K562 (cell line): ENCODE measurements around the gene SPRR2E. TPM values are rescaled to one million over a fixed set of nuclear protein-coding genes. Genes with fewer than 3 reads are reported as not detected.

Experiments
- ATAC-seq: fragments of 200-7000 bp; cut with Tn5 transposase; 3 replicates; pipeline ENCODE4 v1.9.1; 2020; ENCODE audit warnings: moderate library complexity
- BruUV-seq: library from RNA; stranded (reverse); fragments of 400-500 nt; replicated peaks from 2 replicates; lab custom pipeline; 2021; lab: Mats Ljungman, UMichigan
- CTCF ChIA-PET: fragments of 300-600 bp; formaldehyde crosslinking; extraction: SDS; loops from one replicate; lab custom pipeline; 2021; ENCODE audit warnings: low intra/inter-chr PET ratio; lab: Yijun Ruan, JAX
- POLR2A ChIA-PET: fragments of 300-600, 350-650 bp; sonication (Branson Sonifier 250); formaldehyde crosslinking; extraction: SDS; loops from one replicate; lab custom pipeline; 2021; ENCODE audit warnings: antibody characterized with exemption, inconsistent platforms; lab: Yijun Ruan, JAX
- DNase-seq, 4 experiments: peaks; one replicate each; pipeline versions ENCODE4 v3.0.0 to v3.0.0-alpha.2; 2011 to 2018; ENCODE audit warnings: low spot score in 3 of 4, mixed read lengths in 3 of 4; ENCODE audit errors: extremely low read depth in 1 of 4
- FAIRE-seq: peaks from 2 replicates; lab custom pipeline; 2011; peaks lifted over from hg19 to GRCh38; lab: Jason Lieb, UNC
- H2AFZ ChIP-seq: 2 replicates; pipeline ENCODE4 v1.6.0; 2011; ENCODE audit warnings: low read depth, low read length, control low read depth, inconsistent platforms
- H3K27ac ChIP-seq: fragments of 200-600 bp; 3 replicates; pipeline ENCODE4 v1.8.0; 2011; ENCODE audit warnings: low read depth, mild to moderate bottlenecking, control low read depth, inconsistent platforms, low read length, moderate library complexity, mixed read lengths; ENCODE audit errors: extremely low read depth
- H3K27me3 ChIP-seq, 2 experiments: fragments of 300-600 bp in 1 of 2; 2 replicates in 1 of 2; 3 replicates in 1 of 2; pipeline versions ENCODE4 v1.6.0 to v1.8.0; 2011; ENCODE audit warnings: inconsistent platforms in 2 of 2, low read length in 2 of 2, mild to moderate bottlenecking in 1 of 2, mixed read lengths in 1 of 2, moderate library complexity in 1 of 2; ENCODE audit not compliant: control insufficient read depth in 2 of 2, insufficient read depth in 2 of 2
- H3K36me3 ChIP-seq: fragments of 300-600 bp; 3 replicates; pipeline ENCODE4 v1.8.0; 2011; ENCODE audit warnings: mild to moderate bottlenecking, low read length, inconsistent platforms; ENCODE audit not compliant: control insufficient read depth, insufficient read depth
- H3K4me1 ChIP-seq, 2 experiments: fragments of 200-600 bp in 1 of 2; replicated peaks in 1 of 2; 2 replicates in 1 of 2; 3 replicates in 1 of 2; pipeline versions ENCODE4 v1.5.1 to v1.8.0; 2011; ENCODE audit warnings: inconsistent platforms in 2 of 2, low read length in 2 of 2, mild to moderate bottlenecking in 1 of 2, mixed read lengths in 1 of 2, moderate library complexity in 1 of 2; ENCODE audit not compliant: control insufficient read depth in 2 of 2, insufficient read depth in 2 of 2
- H3K4me2 ChIP-seq: 2 replicates; pipeline ENCODE4 v1.6.1; 2011; ENCODE audit warnings: low read length, control low read depth, inconsistent platforms, mixed read lengths; ENCODE audit not compliant: insufficient read depth
- H3K4me3 ChIP-seq: fragments of 200-600 bp; sonication (generic), shearing (Covaris generic); 2 replicates; pipeline ENCODE4 v1.5.1; 2016; ENCODE audit warnings: control low read depth, inconsistent platforms
- H3K79me2 ChIP-seq: fragments of 200-600 bp; 3 replicates; pipeline ENCODE4 v1.8.0; 2011; ENCODE audit warnings: low read length, inconsistent platforms; ENCODE audit not compliant: control insufficient read depth, insufficient read depth
- H3K9ac ChIP-seq, 2 experiments: 2 replicates each; pipeline versions ENCODE4 v1.6.0 to v1.6.1; 2011; ENCODE audit warnings: low read depth in 2 of 2, low read length in 2 of 2, control low read depth in 1 of 2, inconsistent platforms in 1 of 2, mild to moderate bottlenecking in 1 of 2, mixed read lengths in 1 of 2; ENCODE audit not compliant: insufficient read depth in 1 of 2
- H3K9me1 ChIP-seq: one replicate; pipeline ENCODE4 v1.6.0; 2011; ENCODE audit warnings: inconsistent platforms, mild to moderate bottlenecking, low read length, moderate library complexity; ENCODE audit not compliant: control insufficient read depth, insufficient read depth
- H3K9me3 ChIP-seq: replicated peaks from 2 replicates; pipeline ENCODE4 v1.5.1; 2011; ENCODE audit warnings: low read depth, low read length, inconsistent platforms; ENCODE audit not compliant: control insufficient read depth, insufficient read depth
- H4K20me1 ChIP-seq: replicated peaks from 2 replicates; pipeline ENCODE4 v1.6.1; 2011; ENCODE audit warnings: low read length, inconsistent platforms, mixed read lengths; ENCODE audit not compliant: control insufficient read depth, insufficient read depth
- BRF1 ChIP-seq: IDR thresholded peaks from 3 replicates; pipeline ENCODE4 v1.6.1; 2011; ENCODE audit warnings: borderline replicate concordance, mild to moderate bottlenecking; ENCODE audit not compliant: insufficient read length; ENCODE audit errors: extremely low read depth
- COPS2 ChIP-seq: fragments of 450-650 bp; conservative IDR thresholded peaks from 2 replicates; pipeline ENCODE4 v1.6.1; 2016; ENCODE audit warnings: mild to moderate bottlenecking, moderate library complexity
- CSDE1 ChIP-seq, 2 experiments: fragments of 450-650 bp; IDR thresholded peaks; 2 replicates each; pipeline ENCODE4 v1.6.1; 2016; ENCODE audit warnings: mild to moderate bottlenecking in 1 of 2
- EGR1 ChIP-seq: fragments of 450-650 bp; conservative IDR thresholded peaks from 2 replicates; pipeline ENCODE4 v1.6.1; 2017; ENCODE audit warnings: mild to moderate bottlenecking
- FIP1L1 ChIP-seq: fragments of 200-400 bp; formaldehyde crosslinking; IDR thresholded peaks from 2 replicates; pipeline ENCODE4 v1.6.1; 2018; ENCODE audit warnings: mild to moderate bottlenecking, low read depth, low read length; ENCODE audit not compliant: poor library complexity, severe bottlenecking
- GABPB1 ChIP-seq: sonication (generic); formaldehyde crosslinking; IDR thresholded peaks from 2 replicates; pipeline ENCODE4 v1.8.0; 2022; ENCODE audit warnings: mild to moderate bottlenecking, missing genetic modification reagents
- NCOA1 ChIP-seq: fragments of 450-650 bp; IDR thresholded peaks from 2 replicates; pipeline ENCODE4 v1.6.1; 2016; ENCODE audit warnings: low read depth
- PHF20 ChIP-seq: fragments of 450-650 bp; IDR thresholded peaks from 2 replicates; pipeline ENCODE4 v1.6.1; 2018; ENCODE audit not compliant: partially characterized antibody
- RBM17 ChIP-seq: fragments of 200-400 bp; formaldehyde crosslinking; IDR thresholded peaks from 2 replicates; pipeline ENCODE4 v1.6.1; 2017; ENCODE audit warnings: low read depth, mild to moderate bottlenecking, low read length, borderline replicate concordance
- SAFB ChIP-seq: fragments of 200-400 bp; formaldehyde crosslinking; IDR thresholded peaks from 2 replicates; pipeline ENCODE4 v1.6.1; 2017; ENCODE audit warnings: low read depth, low read length, borderline replicate concordance
- SLC30A9 ChIP-seq: fragments of 250-450 bp; sonication (Bioruptor Pico); IDR thresholded peaks from 2 replicates; pipeline ENCODE4 v1.8.0; 2022; ENCODE audit warnings: mild to moderate bottlenecking, moderate library complexity
- STAG1 ChIP-seq: sonication (generic); formaldehyde crosslinking; IDR thresholded peaks from 2 replicates; pipeline ENCODE4 v1.5.0; 2020; ENCODE audit warnings: missing genetic modification reagents, borderline replicate concordance
- WHSC1 ChIP-seq: IDR thresholded peaks from one replicate; pipeline ENCODE4 v1.6.1; 2012; ENCODE audit warnings: low read length, control low read depth, inconsistent platforms
- XRCC5 ChIP-seq: fragments of 200-400 bp; formaldehyde crosslinking; IDR thresholded peaks from 2 replicates; pipeline ENCODE4 v1.6.1; 2017; ENCODE audit warnings: low read depth, mild to moderate bottlenecking, low read length
- YBX1 ChIP-seq: fragments of 450-650 bp; IDR thresholded peaks from 2 replicates; pipeline ENCODE4 v1.7.1; 2016; ENCODE audit warnings: mild to moderate bottlenecking
- ZBED1 ChIP-seq: IDR thresholded peaks from 2 replicates; pipeline ENCODE4 v1.6.1; 2014
- ZFP36 ChIP-seq: fragments of 150-350 bp; IDR thresholded peaks from 2 replicates; pipeline ENCODE4 v1.6.1; 2018; ENCODE audit warnings: low read length, low read depth; ENCODE audit not compliant: partially characterized antibody
- ZNF354B ChIP-seq: fragments of 250-450 bp; sonication (Bioruptor Pico); IDR thresholded peaks from 2 replicates; pipeline ENCODE4 v1.4.0; 2020
- ZNF717 ChIP-seq: fragments of 250-450 bp; sonication (Bioruptor Pico); IDR thresholded peaks from 2 replicates; pipeline ENCODE4 v1.5.0; 2021
- ZZZ3 ChIP-seq: fragments of 450-650 bp; IDR thresholded peaks from 2 replicates; pipeline ENCODE4 v1.6.1; 2016; ENCODE audit warnings: antibody characterized with exemption, mild to moderate bottlenecking, moderate library complexity
- WGBS: fragments of 100-300 bp; shearing (Covaris generic); methylation state at CpG from one replicate; pipeline ENCODE4 v1.1.6; 2016; ENCODE audit warnings: low coverage, mixed read lengths; ENCODE audit not compliant: insufficient coverage; ENCODE audit errors: missing lambda C conversion rate; 5-methylcytosine and 5-hydroxymethylcytosine counted together
- in situ Hi-C: fragments of 300-500 bp; cut with MboI; formaldehyde crosslinking; loops from 4 replicates; pipeline ENCODE4 v1.15.0; 2018; ENCODE audit warnings: inconsistent platforms, mixed read lengths
- intact Hi-C: fragments of 100-400 bp; cut with micrococcal nuclease; formaldehyde crosslinking; loops from 2 replicates; pipeline ENCODE4 v1.14.2; 2022
- polyA plus RNA-seq, 8 experiments: library from polyadenylated mRNA; depleted of rRNA in 4 of 8; stranded (reverse) in 5 of 8; unstranded in 3 of 8; fragments of >200 nt; fragmentation: Nextera tagmentation in 2 of 8; fragmentation: Illumina TruSeq in 1 of 8; extraction: Ambion mirVana in 2 of 8; extraction: Trizol in 1 of 8; gene quantifications; 2 replicates each; pipeline versions ENCODE4 v1.2.1 to v1.2.3, GENCODE V29; 2011 to 2014; ENCODE audit warnings: inconsistent platforms in 1 of 8, missing spikeins in 1 of 8
- total RNA-seq, 7 experiments: library from RNA; depleted of rRNA in 6 of 7; stranded (reverse); fragments of >200 nt in 6 of 7; fragmentation: Illumina TruSeq in 2 of 7; extraction: Trizol in 2 of 7; gene quantifications; 2 replicates each; pipeline versions ENCODE4 v1.2.1 to v1.2.3, GENCODE V29; 2011 to 2021; ENCODE audit warnings: low replicate concordance in 1 of 7
- TF ChIP-seq, protein P1 (sequence below): fragments of 200-800 bp; sonication (Bioruptor generic); IDR thresholded peaks from 2 replicates; pipeline ENCODE4 v1.6.1; 2017; ENCODE audit warnings: missing genetic modification characterization, missing compliant biosample characterization
- TF ChIP-seq, protein P2 (sequence below): sonication (generic); IDR thresholded peaks from 2 replicates; pipeline ENCODE4 v1.6.1; 2016
- TF ChIP-seq, protein P3 (sequence below): sonication (generic); formaldehyde crosslinking; IDR thresholded peaks from 2 replicates; pipeline ENCODE4 v1.9.0; 2022; ENCODE audit warnings: mild to moderate bottlenecking, missing genetic modification reagents

SPRR2E gene
- total and polyA plus RNA-seq, 9 of the 15 experiments (the other 6 are each of a cell fraction or from before 2014, with no cell fraction given): not detected

DNA sequence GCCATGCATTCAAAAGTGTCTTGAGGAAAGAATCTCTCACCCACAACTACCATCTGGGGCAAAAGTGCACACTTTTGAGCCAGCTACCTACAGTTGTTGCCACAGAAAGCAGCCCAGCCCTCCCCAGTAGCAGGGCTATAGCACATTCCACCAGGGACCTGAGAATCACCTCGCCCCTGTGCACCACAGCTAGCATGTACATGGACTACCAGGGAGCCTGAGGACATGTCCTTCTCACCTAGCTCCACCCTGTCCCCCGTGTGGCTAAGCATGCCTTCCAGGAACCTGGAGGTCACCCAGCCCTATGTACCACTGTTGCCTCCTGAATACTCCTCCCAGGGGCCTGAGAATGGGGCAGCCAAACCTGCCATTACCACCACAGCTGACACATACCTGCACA is 39.4 kb upstream of the SPRR2E start (continued):
- TF ChIP-seq, protein P1, sequence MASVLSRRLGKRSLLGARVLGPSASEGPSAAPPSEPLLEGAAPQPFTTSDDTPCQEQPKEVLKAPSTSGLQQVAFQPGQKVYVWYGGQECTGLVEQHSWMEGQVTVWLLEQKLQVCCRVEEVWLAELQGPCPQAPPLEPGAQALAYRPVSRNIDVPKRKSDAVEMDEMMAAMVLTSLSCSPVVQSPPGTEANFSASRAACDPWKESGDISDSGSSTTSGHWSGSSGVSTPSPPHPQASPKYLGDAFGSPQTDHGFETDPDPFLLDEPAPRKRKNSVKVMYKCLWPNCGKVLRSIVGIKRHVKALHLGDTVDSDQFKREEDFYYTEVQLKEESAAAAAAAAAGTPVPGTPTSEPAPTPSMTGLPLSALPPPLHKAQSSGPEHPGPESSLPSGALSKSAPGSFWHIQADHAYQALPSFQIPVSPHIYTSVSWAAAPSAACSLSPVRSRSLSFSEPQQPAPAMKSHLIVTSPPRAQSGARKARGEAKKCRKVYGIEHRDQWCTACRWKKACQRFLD (CRISPR knock-in tag): no peak
- TF ChIP-seq ZFP36: no peak
- no peak for TF ChIP-seq YBX1
- no peak for TF ChIP-seq SAFB

DNA sequence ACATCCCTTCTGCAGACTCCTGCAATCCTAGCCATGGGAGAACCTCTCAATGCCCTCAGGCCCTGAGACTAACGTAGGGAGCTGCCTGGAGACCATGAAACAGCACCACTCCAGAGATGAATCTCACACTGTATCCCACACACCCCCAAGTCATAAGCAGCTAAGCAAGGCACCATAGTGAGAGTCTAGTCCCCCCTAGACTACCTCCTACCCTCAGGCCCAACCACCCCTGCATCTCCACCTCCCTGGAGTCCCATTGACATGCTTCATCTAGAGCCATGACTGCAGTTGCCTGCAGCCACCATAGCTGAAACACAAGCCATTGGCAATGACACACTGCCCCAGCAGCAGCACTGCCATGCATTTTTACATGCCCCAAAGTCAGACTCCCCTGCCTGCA is 38.9 kb upstream of the SPRR2E start:
- H3K27ac ChIP-seq: no peak overlapping the region
- FAIRE-seq (no peak), ATAC-seq (no peak), DNase-seq (no peak)
- no TSS peak for BruUV-seq
- intact Hi-C loops (no loop called here), in situ Hi-C loops (no loop called here)
- no peaks in the 10 kb centered on the region for H4K20me1 ChIP-seq
- POLR2A ChIA-PET: interaction anchor here (0.7 kb wide), 1 partner anchor 276 kb away, joined by 4 read pairs; no protein-coding TSS in a partner anchor
- H3K9ac ChIP-seq: no peak overlapping the region
- no peaks in the 10 kb centered on the region for H3K79me2 ChIP-seq
- H3K4me3 ChIP-seq: no peak overlapping the region
- 0 out of 5 replicates have a peak, but pooled peaks cover 0 to 3% of the 10 kb centered on the region in 2 experiments for H3K27me3 ChIP-seq
- WGBS: 23% methylated on average over 1 of the region's 1 CpG
- H3K9me1 ChIP-seq: no peaks in the 10 kb centered on the region
- H2AFZ ChIP-seq: no peak overlapping the region
- CTCF ChIA-PET: no interaction called here
- H3K4me2 ChIP-seq: no peak overlapping the region
- no peaks in the 10 kb centered on the region for H3K36me3 ChIP-seq
- no peaks in the 10 kb centered on the region for H3K9me3 ChIP-seq
- no peaks in the 10 kb centered on the region for H3K4me1 ChIP-seq
- TF ChIP-seq SLC30A9 (no peak), FIP1L1 (no peak), XRCC5 (no peak), CSDE1 (IDR thresholded peaks at IDR 0.05) (no peak), NCOA1 (no peak), GABPB1 (CRISPR knock-in tag) (no peak), STAG1 (CRISPR knock-in tag) (no peak), WHSC1 (no peak), ZNF717 (no peak), PHF20 (no peak), RBM17 (no peak), COPS2 (no peak), ZNF354B (CRISPR knock-in tag) (no peak), EGR1 (no peak), ZZZ3 (no peak), ZBED1 (no peak), BRF1 (no peak)
- TF ChIP-seq, protein P2, sequence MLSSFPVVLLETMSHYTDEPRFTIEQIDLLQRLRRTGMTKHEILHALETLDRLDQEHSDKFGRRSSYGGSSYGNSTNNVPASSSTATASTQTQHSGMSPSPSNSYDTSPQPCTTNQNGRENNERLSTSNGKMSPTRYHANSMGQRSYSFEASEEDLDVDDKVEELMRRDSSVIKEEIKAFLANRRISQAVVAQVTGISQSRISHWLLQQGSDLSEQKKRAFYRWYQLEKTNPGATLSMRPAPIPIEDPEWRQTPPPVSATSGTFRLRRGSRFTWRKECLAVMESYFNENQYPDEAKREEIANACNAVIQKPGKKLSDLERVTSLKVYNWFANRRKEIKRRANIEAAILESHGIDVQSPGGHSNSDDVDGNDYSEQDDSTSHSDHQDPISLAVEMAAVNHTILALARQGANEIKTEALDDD: no peak
- TF ChIP-seq, protein P3, sequence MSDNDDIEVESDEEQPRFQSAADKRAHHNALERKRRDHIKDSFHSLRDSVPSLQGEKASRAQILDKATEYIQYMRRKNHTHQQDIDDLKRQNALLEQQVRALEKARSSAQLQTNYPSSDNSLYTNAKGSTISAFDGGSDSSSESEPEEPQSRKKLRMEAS (CRISPR knock-in tag): no peak
